Activated CD4-positive, alpha-beta T cell treated with anti-CD3 and anti-CD28 coated beads for 1 hour (primary cell): ENCODE data around the gene CLRN1.
"Not testable (repeated sequence)": the region's sequence is repeated elsewhere in the genome, so short reads cannot be mapped to it uniquely, and the experiment has no call there.

ENCODE experiments used
- DNase-seq: peaks from one replicate; pipeline ENCODE4 v3.0.0-alpha.2; 2020

The CLRN1 gene, protein sequence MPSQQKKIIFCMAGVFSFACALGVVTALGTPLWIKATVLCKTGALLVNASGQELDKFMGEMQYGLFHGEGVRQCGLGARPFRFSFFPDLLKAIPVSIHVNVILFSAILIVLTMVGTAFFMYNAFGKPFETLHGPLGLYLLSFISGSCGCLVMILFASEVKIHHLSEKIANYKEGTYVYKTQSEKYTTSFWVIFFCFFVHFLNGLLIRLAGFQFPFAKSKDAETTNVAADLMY

DNA sequence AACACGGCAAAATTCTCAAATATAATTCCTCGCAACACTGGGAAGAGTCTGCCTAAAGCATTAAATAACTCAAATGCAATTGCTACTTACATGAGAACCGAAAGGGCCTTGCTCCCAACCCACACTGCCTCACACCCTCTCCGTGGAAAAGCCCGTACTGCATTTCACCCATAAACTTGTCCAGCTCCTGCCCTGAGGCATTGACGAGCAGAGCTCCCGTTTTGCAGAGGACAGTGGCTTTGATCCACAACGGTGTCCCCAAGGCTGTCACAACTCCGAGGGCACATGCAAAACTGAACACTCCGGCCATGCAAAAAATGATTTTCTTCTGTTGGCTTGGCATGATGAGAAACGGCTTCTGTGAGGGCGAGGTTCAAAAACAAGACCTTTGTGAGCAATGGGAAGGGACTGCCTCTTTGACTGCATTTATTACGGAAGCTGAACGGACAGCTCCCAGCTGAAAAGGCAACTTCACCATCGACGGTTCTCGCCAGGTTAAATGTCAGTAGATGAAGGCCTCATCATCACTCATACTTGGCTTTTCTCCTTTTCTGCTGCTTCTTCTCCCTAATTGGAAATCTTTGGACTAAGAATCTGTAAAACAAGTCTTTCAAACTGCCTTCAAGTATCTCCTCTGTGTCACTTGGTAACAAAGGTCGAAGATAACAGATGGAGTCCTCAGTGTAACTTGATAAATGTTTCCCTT lies at the start of gene CLRN1:
TSS of gene CLRN1 (minus strand) at position 362 of the 706 bp plus-strand sequence. CDS start at position 343, 19 bp downstream.
- no peak for DNase-seq

GRCh38 chr3:151016478-151016795 lies 43.9 kb upstream of the CLRN1 start:
- no peak for DNase-seq

DNA sequence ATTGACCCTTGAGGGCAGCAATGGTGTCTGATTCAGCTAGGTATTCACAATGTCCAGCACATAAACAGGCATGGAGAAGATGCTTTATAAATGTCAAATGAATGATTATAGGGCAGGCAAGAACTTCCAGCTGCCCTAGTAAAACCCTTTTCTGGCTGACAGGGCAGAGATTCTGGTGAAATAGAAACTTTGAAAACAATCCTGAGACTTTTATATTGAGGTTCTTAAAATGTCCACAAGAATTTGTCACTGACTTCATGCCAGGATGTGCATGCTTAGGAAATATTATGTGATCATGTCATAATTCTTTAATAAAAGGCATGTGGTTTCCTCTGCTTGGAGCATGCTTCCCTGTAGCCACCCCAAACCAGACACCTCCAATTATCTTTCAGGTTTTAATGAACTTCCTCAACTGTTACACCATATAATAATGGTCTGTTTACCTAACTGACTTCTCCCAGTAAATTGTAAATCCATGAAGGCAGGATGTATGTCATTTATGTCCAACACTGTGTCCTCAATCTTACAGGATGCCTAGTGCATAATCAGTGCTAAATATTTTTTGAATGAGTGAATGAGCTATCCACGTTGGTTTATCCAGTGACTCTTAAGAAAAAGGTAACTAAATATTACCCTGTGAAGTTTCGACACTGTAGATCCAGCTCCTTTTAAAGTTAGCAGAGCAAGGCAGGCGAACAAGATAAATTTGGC lies 43.4 kb upstream of the CLRN1 start:
- DNase-seq: no peak

DNA sequence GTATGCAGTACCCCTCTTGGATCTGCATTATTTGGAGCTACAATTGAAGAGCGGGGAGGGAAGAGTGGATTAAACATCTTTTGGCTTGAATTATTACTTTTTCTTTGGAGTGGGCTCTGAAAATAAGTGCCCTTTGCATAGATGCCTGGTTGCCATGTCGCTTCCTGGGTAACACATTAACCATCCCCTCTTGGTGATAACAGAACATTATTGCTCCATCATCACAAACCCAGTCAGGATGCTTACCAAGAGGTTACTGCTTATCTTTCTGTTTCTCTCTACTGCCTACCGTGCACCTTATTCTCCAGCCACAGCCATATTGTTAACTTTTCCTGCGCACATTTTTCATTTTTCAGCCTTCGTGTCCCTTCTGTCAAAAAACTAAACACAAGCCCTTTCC lies 42.7 kb upstream of the CLRN1 start:
- DNase-seq: no peak

DNA sequence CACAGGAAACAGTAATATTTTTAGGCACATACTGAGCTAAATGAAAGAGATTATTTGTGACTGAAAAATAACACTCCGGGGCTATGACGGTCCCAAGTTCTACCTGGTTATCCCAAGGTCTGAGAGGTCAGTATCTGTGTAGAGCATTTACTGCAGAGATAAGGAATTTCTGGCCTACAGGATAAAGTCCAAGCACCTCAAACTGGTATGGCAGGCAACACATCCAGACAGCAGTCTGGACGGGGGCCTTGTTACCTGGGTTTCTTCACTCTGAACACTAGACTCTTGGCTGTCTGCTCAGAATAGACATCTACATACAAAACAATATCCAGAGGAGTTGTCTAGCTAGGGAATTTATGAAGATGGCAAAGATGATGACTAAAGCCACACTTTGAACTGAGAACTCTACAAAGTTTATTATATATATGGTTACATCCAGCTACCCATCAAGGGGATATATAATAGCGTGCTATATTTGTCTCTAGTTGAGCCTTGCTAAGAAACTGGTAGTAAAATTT lies 42.0 kb upstream of the CLRN1 start:
- DNase-seq: no peak

DNA sequence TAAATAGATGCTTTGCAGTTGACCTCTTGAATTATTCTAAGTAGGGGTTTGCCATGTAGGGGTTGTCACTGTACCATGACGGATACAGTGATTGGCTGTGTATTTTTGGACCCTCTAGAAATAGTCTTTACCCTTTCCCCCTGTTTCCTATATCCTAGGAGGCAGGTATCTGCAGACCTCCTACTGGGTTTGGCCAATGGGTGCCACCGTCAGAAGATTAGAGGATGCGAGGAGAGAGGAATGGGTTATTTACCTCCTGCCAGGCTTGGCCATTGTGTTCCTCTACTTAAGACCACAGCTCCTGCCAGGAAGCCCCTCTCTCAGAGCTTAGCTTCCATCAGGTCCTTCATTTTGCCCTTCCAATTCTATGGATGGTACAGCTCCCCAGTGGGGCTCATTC lies 40.2 kb upstream of the CLRN1 start:
- DNase-seq: no peak

DNA sequence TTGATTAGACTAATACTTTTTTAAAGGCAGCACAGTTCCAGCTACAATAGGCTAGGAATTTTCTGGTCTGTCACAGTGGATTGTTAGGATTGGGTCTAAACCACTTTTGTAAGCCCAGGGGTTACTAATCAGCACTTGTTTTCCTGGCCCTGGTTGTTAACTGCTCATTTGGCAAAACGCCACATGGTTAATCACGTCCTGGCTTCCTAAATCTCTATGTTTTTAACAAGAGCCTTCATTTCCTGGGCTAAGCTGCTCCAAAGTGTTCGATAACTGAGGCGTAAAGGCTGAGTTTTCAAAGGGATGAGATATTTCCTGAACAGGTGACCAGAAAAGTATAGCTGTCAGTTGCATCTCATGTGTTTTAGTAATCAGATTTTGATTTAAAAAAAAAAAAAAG lies 38.9 kb upstream of the CLRN1 start:
- no peak for DNase-seq

DNA sequence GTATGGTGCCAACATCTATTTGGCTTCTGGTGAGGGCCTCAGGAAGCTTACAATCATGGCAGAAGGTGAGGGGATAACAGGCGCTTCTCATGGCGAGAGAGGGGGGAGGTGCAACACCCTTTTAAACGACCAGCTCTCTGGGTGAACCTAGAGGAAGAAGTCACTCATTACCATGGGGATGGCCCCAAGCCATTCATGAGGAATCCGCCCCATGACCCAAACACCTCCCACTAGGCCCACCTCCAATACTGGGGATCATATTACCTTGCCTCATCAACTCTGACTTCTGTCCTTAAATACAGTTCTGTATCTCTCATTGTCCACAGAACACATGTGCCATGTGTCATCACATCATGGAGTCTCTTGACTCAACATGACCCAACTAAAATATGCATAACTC lies 37.5 kb upstream of the CLRN1 start:
- no peak for DNase-seq

DNA sequence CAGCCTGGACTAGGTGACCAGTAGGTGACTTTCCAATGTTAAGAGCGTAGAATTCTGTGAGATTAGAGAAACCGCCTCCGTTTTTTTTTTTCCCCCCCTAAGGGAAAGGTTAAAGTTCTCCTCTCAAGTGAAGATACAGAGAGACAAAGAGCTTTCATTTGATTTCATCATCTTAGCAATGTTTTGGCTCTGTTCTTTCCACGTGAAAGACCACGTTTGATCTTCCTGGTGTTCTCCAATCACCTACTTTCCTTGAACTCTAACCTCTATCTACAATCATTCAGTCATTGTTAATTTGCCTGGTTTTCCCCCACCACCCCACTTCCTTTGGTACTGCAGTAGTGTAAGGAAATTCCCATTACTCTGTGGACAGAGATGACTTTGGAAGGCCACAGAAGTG lies 36.9 kb upstream of the CLRN1 start:
- no peak for DNase-seq

- no peak for DNase-seq
Observed at GRCh38 chr3:151008699-151009098, 36.2 kb upstream of the CLRN1 start.

DNA sequence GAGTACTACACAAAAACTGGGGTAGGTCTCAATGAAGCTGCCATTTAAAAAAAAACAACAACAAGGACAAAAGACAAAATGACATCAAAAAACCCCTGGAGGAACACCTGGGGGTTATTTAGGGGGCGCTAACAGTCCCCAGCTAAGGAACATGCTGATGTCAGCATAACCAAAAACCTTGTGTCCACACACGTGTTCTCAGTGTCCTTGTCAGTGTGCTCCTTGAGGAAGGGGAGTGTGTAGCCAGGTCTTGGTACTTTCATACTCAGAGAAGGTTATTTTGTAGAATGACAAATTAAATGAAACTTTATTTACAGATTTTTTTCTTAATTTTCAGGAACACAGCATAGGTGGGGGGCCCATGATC lies 31.2 kb upstream of the CLRN1 start:
- DNase-seq: no peak

DNA sequence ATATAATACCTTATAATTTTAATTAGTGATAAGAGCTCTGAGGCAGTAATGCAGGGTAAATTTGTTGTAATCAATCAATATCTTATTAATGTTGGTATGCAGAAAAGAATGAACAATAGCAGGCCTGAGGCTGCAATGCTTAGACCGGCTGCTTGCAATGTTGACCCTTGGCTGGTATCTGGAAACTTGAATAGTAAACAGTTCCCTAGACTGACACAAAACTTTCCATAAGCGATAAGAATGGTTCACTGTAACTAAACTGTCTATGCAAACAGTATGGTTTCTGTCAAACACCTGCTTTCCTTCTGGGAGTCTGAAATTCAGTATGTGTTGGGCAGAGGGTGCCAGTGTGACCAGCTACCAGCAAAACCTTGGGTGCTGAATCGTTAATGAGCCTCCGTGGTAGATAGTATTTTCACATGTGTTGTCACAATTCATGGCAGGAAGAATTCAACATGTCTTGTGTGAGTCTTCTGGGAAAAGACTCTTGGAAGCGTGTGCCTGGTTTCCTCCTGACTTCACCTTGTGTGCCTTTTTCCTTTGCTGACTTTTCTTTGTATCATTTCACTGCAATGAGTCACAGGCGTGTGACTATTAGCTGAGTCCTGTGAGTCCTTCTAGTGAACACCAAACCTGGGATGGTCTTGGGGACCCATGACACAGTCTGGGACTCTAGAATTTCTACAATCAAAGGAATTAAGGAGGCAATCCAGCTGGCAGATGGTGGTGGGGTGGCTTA lies 30.7 kb upstream of the CLRN1 start:
- no peak for DNase-seq

- no peak for DNase-seq
Observed at GRCh38 chr3:151002003-151002981, 29.8 kb upstream of the CLRN1 start.

GRCh38 chr3:150998996-150999395 lies 26.5 kb upstream of the CLRN1 start:
- DNase-seq: no peak

- DNase-seq: no peak
Observed at GRCh38 chr3:150996731-150997130, 24.2 kb upstream of the CLRN1 start.

DNA sequence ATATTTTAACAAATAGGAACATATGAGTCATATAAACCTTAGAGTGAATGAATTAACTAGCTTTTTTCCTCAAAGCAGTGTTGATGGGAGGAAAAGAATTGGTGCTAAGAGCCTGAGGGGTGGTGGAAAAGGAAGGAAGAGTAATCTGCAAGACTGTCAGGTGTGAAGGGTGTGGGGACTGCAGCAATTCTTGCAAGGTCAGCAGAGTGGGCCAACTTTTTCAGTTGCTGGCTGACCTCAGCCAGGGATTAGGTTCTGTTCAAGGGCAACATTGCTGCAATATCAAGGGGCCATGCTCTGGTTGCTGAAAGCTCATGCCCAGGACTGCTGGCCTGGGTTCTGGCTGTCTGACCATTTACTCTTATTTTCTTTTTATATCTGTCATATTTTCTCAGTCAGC lies 23.0 kb upstream of the CLRN1 start:
- no peak for DNase-seq

- DNase-seq: no peak
Observed at GRCh38 chr3:150989208-150989607, 16.7 kb upstream of the CLRN1 start.

DNA sequence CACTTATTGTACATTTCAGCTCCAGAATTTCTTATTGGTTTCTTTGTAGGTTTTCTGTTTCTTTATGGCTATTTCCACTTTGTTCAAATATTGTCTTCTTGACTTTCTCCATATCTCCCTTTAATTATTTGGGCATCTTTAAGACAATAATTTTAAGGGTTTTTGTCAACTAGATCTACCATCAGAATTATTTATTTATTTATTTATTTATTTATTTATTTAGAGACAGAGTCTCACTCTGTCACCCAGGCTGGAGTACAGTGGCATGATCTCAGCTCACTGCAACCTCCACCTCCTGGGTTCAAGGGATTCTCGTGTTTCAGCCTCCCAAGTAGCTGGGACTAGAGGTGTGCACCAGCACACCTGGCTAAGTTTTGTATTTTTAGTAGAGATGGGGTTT lies 15.9 kb upstream of the CLRN1 start:
- DNase-seq: not testable (repeated sequence)

DNA sequence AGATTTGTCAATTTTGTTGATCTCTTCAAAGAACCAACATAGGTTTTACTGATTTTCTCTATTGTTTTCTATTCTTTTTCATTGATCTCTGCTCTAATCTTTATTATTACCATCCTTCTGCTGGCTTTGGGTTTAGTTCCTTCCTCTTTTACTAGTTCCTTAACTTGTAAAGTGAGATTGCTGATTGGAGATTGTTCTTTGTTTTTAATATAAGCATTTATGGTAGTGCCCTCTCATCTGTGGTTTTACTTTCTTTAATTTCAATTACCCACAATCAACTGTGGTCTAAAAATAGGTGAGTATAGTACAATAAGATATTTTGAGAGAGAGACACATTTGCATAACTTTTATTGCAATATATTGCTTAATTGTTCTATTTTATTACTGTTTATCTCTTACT lies 13.2 kb upstream of the CLRN1 start:
- DNase-seq: no peak

DNA sequence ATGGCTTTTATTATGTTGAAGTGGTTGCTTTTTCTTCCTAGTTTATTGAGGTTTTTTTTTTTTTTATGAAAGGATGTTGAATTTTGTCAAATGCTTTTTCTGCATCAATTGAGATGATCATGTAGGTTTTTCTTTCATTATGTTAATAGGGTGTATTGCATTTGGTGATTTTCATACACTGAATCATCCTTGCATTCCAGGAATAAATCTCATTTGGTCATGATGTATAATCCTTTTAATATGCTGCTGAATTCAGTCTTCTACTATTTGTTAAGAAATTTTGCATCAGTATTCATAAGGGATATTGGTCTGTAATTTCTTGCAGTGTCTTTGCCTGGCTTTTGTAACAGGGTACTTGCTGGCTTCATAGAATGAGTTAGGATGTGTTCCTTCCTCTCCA lies 11.5 kb upstream of the CLRN1 start:
- DNase-seq: no peak

DNA sequence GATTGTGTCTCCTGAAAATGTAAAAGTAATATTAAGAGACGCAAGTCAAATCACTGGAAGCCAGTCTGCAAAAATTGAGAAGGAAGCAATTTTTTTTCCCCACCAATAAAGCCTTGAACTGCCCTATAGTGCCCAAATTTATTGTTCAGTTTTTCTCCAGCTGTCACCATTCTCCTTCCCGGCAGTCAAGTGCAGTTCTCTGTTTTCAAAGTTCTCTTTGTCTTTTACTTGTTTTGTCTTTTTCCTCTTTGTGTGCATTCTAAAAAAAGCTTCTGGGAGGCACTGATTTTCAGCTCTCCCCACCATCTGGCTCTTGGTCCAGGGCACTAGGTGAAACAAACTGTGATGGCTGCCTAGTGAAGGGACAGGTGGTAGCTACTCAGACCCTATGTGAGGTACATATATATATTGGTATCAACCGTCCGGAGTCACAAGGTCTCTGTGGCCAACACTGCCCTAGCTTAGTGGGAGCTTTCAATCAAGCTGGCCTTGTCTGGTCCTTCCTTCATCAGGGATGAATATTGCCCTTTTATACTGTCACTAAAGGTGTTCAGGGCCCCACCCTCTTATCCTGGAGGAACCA lies 6.1 kb upstream of the CLRN1 start:
- DNase-seq: no peak

DNA sequence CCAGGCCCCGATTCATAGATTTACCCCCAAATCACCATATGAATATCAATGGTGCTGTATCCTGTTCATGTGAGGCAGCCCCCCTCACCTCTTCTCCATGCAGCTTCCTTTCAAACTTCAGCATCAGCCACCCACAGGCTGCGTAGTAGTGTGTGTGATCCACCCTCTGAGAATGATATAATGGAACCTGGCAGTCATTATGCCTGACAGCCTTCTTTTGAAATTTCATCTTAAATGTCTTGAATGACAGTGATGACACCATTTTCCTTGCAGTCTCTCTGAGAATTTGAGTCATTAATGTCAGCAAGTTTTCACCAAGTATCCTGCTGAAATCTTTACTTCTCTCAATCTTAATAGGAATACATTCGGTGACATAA lies 3.5 kb upstream of the CLRN1 start:
- no peak for DNase-seq
